Epidermal melanocyte (primary cell): ENCODE results near the gene BMP6.

Experiments
- DNase-seq: peaks from one replicate; pipeline ENCODE4 v3.0.0; 2011; ENCODE audit warnings: low spot score; ENCODE audit not compliant: insufficient read length

BMP6 gene

GRCh38 chr6:7921046-7921445 lies 195.1 kb downstream of the BMP6 start:
- no peak for DNase-seq

- DNase-seq = no peak
Measured at GRCh38 chr6:7921632-7922092, 195.8 kb downstream of the BMP6 start.

GRCh38 chr6:7922596-7922995 lies 196.7 kb downstream of the BMP6 start:
- DNase-seq = no peak

GRCh38 chr6:7924867-7925266 lies 199.0 kb downstream of the BMP6 start:
- no peak for DNase-seq
